K562 (cell line): ENCODE results near the gene TESMIN.

ENCODE experiments used
- CHD7 ChIP-seq: fragments of 200-600 bp; sonication (generic); IDR thresholded peaks from one replicate; pipeline ENCODE4 v1.6.1; 2012; ENCODE audit warnings: mild to moderate bottlenecking, low read depth, low read length, inconsistent platforms
- CREB3L1 ChIP-seq: fragments of 450-650 bp; IDR thresholded peaks from 2 replicates; pipeline ENCODE4 v1.6.1; 2014; ENCODE audit warnings: low read depth, mild to moderate bottlenecking, moderate library complexity, borderline replicate concordance
- CTCF ChIP-seq, 3 experiments: IDR thresholded peaks in 2 of 3; conservative IDR thresholded peaks in 1 of 3; 2 replicates each; pipeline ENCODE4 v1.5.1; 2011 to 2012; ENCODE audit warnings: low read length in 3 of 3, mild to moderate bottlenecking in 3 of 3, control low read depth in 2 of 3, improper control_type of control experiment in 1 of 3, inconsistent platforms in 1 of 3, low read depth in 1 of 3, mixed read lengths in 1 of 3, moderate library complexity in 1 of 3; ENCODE audit not compliant: insufficient read depth in 2 of 3
- GATA2 ChIP-seq: sonication (generic); formaldehyde crosslinking; IDR thresholded peaks from 2 replicates; pipeline ENCODE4 v1.4.0; 2020; ENCODE audit warnings: mild to moderate bottlenecking, missing genetic modification reagents
- JUNB ChIP-seq: fragments of 450-650 bp; formaldehyde crosslinking; conservative IDR thresholded peaks from 2 replicates; pipeline ENCODE4 v1.4.0; 2020; ENCODE audit warnings: mild to moderate bottlenecking
- KLF13 ChIP-seq: fragments of 450-650 bp; IDR thresholded peaks from 2 replicates; pipeline ENCODE4 v1.6.1; 2016; ENCODE audit warnings: missing genetic modification characterization, low read depth, mild to moderate bottlenecking, missing compliant biosample characterization, moderate library complexity, borderline replicate concordance
- PCBP1 ChIP-seq: fragments of 200-400 bp; formaldehyde crosslinking; IDR thresholded peaks from 2 replicates; pipeline ENCODE4 v1.6.1; 2018; ENCODE audit warnings: mild to moderate bottlenecking, low read depth, low read length; ENCODE audit not compliant: poor library complexity, severe bottlenecking
- RFX1 ChIP-seq: fragments of 450-650 bp; IDR thresholded peaks from 2 replicates; pipeline ENCODE4 v1.6.1; 2016; ENCODE audit warnings: mild to moderate bottlenecking, moderate library complexity
- TARDBP ChIP-seq: fragments of 450-650 bp; IDR thresholded peaks from 2 replicates; pipeline ENCODE4 v1.6.1; 2016

DNA sequence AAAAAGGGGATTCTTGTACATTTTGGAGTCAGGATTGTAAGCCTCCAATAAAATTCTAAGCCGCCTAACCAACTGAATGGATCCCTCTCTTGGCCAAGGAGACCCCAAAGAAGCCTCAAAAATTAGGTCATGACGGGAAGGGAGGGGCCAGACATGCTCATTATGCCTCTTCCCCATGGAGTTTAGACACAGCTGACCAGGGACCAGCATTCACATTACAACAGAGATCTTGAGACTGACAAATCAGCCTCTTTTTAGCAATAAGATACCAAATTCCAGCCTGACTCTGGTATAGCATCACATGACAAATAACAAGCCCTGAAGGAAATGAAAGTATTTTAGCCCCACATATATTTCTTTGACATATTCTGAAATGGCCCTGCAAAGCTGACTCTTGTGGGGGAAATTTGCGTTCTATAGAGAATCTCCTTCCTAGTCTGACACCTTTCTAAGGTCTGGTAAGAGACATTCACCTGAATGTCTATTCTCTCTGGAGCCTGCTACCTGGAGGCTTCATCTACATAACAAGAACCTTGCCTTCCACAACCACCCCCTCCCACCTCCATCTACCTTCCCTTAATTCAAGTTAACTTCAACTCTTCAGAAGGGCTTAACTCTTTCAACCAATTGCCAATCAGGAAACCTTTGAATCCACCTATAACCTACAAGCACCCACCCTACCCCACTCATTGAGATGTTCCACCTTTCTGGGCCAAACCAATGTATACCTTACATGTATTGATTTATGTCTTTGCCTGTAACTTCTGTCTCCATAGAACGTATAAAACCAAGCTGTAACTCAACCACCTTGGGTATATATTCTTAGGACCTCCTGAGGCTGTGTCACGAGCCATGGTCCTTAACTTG is 56.7 kb downstream of the TESMIN start:
- TF ChIP-seq TARDBP (no peak), CREB3L1 (no peak), JUNB (CRISPR knock-in tag) (no peak), KLF13 (no peak), RFX1 (no peak), GATA2 (CRISPR knock-in tag) (no peak), CTCF (IDR thresholded peaks at IDR 0.05 in 2 of 3, conservative IDR thresholded peaks at IDR 0.05 in 1 of 3; ENCODE audit: insufficient read depth in 2 of 3, low read depth in 1 of 3, low read length in 3 of 3) (no peak), CHD7 (no peak), PCBP1 (no peak)
